B cell (primary cell): ENCODE results near the gene OTOP2.

Experiments used
- EZH2 ChIP-seq: IDR thresholded peaks from 2 replicates; pipeline ENCODE4 v1.6.1; 2012; ENCODE audit warnings: borderline replicate concordance, low read depth, mild to moderate bottlenecking, moderate library complexity, low read length; ENCODE audit not compliant: insufficient read depth, poor library complexity, severe bottlenecking
- TF ChIP-seq, protein P1 (sequence below): fragments of 200-600 bp; IDR thresholded peaks from one replicate; pipeline ENCODE4 v1.8.0; 2022; ENCODE audit warnings: antibody characterized with exemption, mild to moderate bottlenecking

DNA sequence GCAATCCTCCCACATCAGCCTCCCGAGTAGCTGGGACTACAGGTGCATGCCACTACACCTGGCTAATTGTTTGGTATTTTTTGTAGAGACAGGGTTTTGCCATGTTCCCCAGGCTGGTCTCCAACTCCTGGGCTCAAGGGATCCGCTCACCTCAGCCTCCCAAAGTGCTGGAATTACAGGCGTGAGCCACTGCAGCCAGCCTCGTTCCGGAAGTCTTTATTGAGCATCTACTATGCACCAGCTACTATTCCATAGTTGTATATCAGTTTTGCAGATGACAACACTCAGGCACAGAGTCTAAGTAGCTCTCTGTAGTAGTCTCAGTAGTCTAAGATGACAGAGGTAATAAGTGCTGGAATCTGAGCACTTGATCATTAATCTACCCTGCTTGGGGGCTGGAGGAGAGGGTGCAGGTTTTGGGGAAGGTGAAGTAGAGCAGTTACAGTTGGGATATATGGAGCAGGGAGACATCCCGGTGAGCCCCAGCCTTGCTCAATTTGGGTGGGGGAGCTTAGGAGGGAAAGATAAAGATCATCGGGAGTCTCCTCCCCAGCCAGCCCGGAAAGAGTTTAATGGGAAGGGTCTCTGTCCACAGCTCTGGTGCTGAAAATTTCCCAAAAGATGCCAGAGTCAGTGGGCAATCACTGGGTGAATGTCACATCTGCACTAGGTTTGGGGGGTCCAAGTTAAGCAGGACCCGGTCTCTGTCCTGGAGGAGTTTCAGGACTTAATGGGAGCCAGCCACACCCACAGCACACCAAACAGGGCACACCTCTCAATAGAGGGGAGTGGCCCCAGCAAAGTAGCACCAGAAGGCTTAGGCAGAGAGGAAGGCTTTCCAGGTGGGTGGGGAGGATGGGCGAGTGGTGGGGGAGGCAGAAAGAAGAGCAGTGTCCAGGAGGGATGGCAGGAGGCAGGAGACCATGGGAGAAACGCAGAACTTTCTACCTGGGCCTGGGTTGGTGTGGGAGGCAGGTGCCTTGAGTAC, 13.3 kb downstream of the OTOP2 start:
- TF ChIP-seq, protein P1, sequence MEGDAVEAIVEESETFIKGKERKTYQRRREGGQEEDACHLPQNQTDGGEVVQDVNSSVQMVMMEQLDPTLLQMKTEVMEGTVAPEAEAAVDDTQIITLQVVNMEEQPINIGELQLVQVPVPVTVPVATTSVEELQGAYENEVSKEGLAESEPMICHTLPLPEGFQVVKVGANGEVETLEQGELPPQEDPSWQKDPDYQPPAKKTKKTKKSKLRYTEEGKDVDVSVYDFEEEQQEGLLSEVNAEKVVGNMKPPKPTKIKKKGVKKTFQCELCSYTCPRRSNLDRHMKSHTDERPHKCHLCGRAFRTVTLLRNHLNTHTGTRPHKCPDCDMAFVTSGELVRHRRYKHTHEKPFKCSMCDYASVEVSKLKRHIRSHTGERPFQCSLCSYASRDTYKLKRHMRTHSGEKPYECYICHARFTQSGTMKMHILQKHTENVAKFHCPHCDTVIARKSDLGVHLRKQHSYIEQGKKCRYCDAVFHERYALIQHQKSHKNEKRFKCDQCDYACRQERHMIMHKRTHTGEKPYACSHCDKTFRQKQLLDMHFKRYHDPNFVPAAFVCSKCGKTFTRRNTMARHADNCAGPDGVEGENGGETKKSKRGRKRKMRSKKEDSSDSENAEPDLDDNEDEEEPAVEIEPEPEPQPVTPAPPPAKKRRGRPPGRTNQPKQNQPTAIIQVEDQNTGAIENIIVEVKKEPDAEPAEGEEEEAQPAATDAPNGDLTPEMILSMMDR = no peak
- no peak for TF ChIP-seq EZH2
